ENCODE results near the gene RAB6A.
A peak's percentile ranks its signal among the peaks of the same experiment; 100 is the strongest.

RAB6A gene

DNA sequence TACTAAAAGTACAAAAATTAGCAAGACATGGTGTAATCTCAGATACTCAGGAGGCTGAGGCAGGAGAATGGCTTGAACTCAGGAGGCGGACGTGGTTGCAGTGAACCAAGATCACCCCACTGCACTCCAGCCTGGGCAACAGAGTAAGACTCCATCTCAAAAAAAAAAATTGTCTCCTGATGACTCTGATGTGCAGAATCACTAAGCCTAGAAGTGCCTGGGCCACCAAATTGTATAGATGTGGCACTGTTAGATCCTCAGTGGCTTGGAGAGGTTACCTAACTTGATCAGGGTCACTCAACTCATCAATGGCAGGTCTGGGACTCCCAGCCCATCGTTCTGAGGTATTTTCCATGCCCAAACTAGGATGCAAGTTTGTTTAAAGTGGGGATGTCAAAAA lies 103.9 kb downstream of the RAB6A start:
- DNase-seq (ENCODE audit: low read depth in 2 of 2, low spot score in 1 of 2), result no peak

DNA sequence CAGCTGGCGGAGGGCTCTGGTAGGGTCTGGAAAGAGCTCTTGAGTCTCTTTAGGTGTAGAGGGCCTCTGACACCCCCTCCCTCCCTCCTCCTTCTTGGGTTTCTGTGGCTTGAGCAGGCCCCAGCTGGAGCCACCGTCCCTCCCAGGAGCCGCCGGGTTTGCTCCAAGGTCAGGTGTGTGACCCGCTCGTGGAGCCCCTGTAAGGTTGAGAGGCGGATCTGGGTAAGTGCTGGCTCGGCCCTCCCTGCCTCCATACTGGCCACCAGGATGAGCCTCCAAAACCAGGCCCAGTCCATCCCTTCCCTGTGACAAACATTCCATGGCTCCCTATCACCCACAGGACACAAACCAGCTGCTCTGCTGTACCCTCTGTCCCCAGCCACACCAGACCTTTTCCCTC lies 105.2 kb downstream of the RAB6A start:
- no peak for DNase-seq (ENCODE audit: low read depth in 2 of 2, low spot score in 1 of 2)

DNA sequence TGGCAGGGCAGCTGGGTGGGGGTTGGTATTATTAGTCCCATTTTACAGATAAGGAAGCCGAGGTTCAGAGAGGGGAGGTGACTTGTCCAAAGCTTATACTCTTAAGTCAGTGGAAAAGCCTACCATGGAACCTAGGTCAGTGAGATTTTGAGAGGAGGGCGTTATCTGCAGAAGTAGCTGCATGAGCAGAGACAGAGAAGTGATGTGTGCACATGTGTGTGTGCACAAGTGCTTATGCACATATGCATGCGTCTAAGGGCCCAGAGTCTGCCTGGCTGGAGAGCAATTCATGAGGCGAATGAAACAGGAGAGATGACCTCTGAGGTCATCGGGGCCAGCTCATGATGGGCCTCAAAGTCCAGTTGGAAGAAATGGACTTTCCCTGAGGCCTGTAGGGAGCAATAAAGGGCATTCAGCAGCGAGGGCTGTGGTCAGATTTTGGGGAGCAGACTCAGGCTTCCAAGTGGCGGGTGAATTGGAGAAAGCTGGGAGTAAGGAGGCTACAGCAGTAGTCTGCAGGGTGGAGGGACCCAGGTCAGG lies 106.3 kb downstream of the RAB6A start:
- DNase-seq (ENCODE audit: low read depth in 2 of 2, low spot score in 1 of 2), result no peak

DNA sequence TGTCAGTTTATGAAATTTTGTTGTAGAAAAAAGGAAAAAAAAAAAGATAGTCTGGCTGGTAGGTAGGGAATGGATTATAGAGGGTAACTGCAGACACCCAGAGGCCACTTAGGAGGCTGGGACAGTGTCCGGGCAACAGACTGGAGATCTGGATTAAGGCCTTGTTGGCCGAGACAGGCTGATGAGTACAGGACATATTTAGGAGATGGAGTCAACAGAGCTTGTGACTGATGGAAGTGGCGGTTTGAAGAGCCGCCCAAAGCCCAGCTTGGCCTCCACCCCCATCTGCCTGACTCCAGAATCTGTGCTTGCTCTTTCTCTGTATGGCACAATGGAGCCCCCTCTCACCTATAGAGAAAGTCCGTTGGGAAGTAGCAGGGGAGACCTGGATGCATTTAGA lies 106.9 kb downstream of the RAB6A start:
- DNase-seq (ENCODE audit: low read depth in 2 of 2, low spot score in 1 of 2), result no peak

DNA sequence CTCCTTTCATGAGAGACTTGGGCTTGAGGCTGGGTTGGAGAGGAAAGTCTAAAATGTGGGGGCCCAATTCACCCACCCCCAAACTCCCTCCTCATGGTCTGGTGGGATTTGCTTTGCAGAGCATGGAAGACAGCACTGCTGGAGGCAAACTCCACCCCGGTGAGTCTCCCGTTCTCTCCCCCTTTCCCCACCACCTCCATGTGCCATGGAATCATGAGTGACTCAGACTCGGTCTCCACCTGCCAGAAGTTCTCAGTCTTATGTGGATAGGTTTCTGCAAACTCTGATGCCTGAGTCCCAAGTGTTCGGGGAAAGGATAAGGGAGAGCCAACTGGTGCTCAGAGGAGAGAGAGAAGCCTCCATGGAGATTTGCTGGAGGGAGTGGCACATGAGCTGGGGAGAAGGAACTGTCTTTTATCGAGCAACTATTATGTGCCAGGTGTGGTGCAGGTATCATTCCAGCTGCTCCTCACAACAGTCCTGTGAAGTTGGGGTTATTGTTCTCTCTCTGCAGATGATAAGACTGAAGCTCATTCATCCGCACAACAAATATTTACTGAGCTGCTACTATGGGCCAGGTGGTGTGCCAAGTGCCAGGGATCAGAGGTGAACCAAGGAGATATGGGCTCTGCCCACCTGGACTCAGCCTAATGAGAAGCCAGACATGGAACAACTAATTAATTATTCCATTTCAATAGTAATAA lies 107.9 kb downstream of the RAB6A start:
- DNase-seq (ENCODE audit: low read depth in 2 of 2, low spot score in 1 of 2), result no peak

DNA sequence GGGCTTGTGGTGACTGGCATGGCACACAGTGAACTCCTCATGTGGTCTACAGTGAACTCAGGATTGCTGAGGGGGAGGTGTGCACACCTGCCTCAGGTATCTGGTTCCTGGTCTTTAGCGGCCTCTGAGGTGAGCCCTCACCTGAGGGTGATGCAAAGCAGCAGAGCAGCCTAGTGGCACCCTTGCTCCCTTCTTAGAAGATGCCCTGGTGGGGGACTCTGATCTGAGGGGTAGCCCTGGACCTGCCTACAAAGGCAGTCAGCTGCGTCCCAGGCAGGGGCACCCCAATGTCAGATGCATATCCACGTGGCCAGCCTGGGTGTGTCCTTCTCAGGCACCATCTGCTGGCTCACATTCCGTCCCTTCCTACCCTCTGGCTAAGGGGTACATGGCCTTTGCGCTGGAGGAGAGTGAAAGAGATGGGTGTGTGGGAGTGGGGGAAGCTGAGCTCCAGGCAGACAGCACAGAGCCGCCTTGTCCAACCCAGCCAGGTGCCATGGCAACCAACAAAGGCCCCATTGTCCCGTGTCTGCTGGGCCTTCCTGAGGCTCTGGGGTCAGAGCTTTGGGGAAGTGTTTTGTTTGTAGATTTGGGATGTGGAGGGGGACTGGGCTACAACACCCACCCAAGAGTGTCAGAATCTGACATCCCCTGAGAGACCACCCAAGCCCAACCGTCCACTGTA lies 108.7 kb downstream of the RAB6A start:
- DNase-seq (ENCODE audit: low read depth in 2 of 2, low spot score in 1 of 2), result no peak

DNA sequence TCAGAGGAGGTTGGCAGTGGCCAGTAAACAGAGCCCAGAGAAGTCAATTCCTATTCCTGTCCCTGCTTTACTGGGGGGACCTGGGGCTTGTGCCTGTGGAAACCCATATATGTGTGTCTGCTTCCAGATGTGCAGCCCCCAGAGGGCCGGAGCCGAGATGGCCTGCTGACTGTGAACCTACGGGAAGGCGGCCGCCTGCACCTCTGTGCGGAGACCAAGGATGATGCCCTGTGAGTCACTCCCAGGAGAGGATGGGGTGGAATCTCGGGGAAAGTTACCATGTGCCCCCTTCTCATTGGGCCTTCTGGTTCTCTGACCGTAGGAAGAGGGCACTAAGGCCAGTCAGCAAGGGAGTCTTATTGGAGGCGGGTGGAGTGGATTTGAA lies 109.2 kb downstream of the RAB6A start:
- no peak for DNase-seq (ENCODE audit: low read depth in 2 of 2, low spot score in 1 of 2)

DNA sequence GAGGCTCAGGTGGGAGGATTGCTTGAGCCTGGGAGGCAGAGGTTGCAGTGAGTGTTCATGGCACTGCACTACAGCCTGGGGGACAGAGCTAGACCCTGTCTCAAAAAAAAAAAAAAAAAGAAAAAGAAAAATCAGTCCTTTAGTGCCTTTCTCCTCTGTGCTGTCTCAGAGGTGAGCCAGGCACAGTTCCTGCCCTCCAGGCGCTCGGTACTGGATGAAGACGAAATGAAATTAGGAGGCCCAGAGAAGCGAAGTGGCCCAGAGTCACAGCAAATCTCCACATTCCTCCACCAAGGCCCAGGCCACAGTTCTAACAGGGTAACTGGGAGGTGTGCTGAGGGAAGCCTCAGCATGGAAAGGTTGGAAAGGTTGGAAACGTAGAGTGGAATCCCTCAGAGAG lies 109.6 kb downstream of the RAB6A start:
- DNase-seq (ENCODE audit: low read depth in 2 of 2, low spot score in 1 of 2), result no peak

DNA sequence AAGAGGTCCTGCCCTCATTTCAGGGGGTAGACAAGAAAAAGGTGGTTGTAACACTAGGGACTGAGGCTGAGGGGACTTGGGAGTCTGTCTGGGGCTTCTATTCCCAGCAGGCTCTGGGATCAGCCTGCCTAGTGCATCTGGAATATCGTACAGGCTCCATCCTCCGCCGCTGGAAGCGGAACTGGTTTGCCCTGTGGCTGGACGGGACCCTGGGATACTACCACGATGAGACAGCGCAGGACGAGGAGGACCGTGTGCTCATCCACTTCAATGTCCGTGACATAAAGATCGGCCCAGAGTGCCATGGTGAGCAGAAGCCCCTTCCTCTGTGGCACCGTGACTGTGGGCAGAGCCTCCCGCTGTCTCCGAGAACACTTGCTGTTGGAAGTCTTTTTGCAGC lies 110.5 kb downstream of the RAB6A start:
- DNase-seq (ENCODE audit: low read depth in 2 of 2, low spot score in 1 of 2), result no peak

DNA sequence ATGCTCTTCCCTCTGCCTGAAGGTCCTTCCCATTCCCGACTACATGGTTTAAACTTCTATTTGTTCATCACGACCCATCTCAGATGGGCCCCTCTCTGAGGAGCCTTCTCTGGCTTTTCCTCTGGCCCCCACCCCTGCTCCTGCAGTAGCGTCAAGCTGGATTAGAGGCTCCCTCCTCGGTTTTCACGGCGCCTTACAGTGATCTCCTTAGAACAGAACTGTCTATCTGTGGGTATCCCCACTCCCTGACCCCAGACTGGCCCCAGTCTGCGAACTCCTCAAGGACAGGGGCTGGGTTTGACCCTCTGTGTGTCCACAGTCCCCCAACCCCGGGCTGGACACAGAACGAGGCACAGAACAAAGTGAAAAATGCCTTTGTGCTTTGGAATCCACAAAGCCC lies 111.7 kb downstream of the RAB6A start:
- no peak for DNase-seq (ENCODE audit: low read depth in 2 of 2, low spot score in 1 of 2)

DNA sequence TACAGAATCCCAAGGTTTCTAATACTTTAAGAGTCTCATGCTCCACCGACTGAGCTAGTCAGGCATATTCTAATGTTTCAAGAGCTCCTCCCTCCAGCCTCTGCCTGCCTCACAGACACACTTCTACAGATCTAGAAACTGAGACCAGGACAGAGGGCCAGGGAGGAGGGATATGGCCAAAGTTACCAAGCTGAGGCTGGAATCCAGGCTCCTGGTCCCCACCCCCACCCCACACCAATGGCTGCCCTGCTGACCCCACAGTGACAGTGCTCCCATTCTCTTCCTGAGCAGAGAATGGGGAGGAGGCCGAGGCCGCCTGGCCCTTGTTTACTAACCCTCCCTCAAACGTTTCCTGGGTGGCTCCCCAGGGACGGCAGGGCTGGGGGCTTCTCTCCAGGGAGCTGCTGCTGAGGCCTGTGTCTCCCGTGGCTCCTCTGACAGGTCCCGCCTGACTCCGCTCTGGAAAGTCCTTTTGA lies 112.3 kb downstream of the RAB6A start:
- DNase-seq (ENCODE audit: low read depth in 2 of 2, low spot score in 1 of 2), result no peak

DNA sequence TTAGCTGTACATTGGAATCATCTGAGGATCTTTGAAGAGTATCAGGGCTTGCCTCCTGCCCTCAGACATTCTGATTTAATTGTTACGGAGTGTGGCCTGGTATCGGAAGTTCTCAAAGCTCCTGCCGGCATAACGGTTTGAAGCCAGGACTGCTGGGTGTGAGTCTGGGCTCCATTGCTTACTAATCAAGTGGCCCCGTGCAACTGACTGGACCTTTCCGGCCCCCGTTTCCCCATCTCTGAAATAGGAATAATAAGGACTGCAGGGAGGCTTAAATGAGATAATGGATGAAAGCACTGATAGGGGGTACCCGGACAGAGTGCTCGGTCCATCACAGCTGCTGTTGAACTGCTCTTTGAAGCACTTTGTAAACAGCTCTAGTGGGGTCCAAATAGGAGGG lies 112.8 kb downstream of the RAB6A start:
- no peak for DNase-seq (ENCODE audit: low read depth in 2 of 2, low spot score in 1 of 2)

DNA sequence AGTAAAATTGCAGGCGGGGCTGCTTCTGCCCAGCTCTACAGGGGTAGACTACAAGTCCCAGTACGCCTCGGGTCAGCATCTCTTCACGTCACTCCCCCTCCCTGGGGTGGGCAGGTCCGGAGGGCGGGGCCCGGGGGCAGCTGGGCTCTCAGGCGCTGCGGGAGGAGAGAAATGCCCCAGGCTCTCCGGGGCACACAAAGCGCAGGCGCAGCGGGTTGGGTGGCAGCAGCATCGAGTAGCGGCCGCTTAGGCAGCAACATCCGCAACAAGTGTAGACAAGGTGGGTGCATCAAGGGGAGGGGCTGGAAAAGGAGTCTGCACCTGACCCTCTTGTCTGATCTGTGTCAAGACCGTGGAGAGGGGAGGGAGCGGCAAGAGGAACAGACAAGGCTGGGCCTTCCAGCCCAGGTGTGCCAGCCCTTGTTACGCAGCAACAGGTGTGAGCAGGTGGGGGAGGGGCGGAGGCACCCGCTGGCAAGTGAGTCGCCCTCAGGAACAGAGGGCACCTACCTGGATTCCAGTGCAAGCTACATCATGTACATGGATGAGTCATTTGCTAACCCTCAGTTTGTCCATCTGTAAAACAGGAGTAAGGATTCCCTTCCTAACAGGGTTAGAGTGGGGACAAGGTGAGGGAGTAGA lies 113.3 kb downstream of the RAB6A start:
- DNase-seq (ENCODE audit: low read depth in 2 of 2, low spot score in 1 of 2), result peak; percentile 80 to 88

DNA sequence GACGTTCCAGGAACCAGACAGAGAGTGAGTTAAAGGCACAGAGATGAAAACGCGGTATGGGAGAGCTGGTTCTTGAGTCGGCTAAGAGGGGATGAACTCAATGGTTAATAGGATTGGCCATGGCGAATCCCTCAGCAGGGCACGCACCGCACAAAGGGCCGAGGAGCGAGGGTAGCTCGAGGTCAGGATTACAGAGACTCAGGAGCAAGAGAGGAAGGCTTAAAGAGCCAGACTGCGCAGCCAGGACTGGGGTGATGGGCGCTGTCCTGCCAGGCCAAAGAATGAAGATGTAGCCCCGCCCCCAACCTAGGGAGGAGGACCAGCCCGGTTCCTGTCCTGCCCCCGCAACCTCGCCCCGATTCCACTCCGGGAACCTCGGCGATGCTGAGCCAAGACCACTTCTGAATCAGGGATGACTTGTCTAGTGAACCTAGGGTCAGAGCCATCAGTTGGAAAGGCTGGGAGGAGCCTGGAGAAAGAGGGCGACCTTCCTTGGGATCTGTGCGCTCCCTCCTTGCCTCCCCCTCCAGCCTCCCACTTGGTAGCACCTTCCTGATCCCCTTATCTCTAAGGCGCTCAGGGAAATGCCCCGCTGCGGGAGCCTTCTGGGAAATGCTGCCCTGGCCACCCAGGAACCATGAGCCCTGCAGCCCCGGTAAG lies 114.8 kb downstream of the RAB6A start, which contains the start of gene PLEKHB1:
TSS of gene PLEKHB1 (plus strand) at position 610 of the 660 bp plus-strand sequence. CDS start at position 638, 28 bp downstream.
- no peak for DNase-seq (ENCODE audit: low read depth in 2 of 2, low spot score in 1 of 2)

DNA sequence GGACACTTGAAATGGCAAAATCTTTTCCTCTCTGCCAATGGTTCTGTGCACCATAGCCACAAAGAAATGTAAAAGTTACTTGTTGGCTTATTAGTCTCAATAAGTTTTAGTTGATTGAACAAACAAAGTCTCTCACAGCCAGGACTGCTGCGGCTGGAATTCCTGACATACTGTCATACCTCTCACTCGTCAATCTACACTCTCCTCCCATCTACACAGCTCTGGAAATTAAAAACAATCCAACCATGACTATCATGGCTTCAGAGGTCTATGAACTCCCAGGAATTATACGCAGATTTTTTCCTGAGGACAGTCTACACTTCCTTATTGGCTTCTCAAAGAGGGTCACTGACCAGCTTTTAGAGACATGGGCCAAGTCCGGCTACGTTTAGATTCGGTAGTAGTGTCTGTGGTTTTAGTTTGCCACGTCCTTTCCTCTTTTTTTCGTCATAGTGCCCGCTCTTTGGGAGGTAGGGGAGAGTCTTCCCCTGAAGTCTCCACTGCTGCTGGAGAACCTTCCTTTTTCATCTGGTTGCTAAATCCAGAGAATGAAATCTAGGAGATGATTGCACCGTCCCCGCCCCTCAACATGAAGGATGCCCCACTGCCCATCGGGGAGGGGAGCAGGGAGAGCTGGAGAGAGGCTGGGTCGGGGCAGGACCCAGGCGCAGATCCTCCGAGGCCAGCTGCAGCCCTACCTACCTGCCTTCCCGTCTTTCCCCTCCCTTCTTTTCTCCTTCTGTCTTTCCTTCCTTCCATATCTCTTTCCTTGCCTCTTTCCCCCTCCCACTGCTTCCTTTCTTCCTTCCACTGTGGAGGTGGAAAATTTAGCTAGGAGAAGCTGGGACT lies 115.5 kb downstream of the RAB6A start:
- DNase-seq (ENCODE audit: low read depth in 2 of 2, low spot score in 1 of 2), result no peak

DNA sequence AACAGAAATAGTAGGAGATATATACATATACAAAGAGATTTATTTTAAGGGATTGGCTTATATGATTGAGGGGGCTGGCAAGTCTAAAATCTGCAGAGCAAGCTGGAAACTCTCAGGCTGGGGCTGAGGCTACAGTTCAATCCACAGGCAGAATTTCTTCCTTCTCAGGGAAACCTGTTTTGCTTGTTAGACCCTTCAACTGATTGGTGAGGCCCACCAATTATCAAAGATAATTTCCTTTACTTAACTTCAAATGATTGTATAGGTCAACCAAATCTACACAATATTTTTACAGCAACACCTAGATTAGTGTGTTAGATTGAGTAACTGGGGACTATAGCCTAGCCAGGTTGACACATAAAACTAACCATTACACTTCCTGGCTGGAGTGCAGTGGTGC lies 119.2 kb downstream of the RAB6A start:
- no peak for DNase-seq (ENCODE audit: low read depth in 2 of 2, low spot score in 1 of 2)

DNA sequence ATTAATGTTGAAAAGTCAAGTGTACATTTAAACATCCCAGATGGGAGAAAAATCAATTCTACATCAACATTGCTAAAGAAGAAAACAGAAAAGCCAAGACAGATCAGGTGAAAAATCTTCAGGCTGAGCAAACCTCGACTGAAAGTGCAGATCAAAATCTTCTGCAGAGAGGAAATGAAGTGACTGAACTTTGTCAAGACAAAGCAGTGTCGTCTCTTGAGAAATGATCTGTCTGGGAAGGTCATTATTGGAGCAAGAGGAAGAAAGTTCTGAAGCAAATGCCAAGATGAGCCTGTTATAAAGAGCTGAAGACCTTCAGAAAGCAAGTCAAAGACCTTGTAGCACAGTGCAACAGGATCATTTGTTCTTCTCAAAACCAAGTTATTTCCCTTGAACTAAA lies 120.3 kb downstream of the RAB6A start:
- DNase-seq (ENCODE audit: low read depth in 2 of 2, low spot score in 1 of 2), result no peak

DNA sequence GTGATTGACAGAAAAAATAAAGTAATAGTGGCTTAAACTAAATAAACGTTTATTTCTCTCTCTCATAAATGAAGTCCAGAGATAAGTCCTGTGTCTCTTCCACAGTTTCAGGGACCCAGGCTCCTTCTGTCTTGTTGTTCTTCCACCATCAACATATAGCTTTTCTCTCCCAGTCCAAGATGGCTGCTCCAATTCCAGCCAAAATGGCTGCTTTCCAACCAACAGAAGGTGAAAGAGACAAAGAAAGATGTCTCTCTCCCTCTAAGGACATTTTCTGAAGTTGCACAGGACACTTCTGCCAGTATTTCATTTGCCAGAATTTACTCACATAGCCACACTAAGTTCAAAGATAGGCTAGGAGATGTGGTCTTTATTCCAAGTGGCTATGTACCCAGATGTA lies 123.9 kb downstream of the RAB6A start:
- no peak for DNase-seq (ENCODE audit: low read depth in 2 of 2, low spot score in 1 of 2)

DNA sequence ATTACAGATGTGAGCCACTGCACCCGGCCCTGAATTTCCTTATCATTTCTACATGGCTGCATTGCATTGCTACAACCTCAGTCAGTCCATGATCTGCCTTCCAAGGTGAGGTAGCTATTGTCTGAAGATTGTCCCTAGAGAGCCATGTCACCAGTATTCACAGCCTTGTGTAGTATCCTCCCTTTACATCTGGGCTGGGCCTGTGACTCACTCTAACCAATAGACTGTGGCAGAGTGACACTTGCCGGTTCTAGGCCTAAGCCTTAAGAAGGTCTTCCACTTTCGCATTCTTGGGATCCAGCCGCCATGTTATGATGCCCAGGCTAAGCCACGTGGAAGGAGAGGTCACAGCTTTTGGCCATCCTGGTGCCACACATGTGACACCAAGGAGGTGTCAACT lies 124.6 kb downstream of the RAB6A start:
- DNase-seq (ENCODE audit: low read depth in 2 of 2, low spot score in 1 of 2), result no peak

DNA sequence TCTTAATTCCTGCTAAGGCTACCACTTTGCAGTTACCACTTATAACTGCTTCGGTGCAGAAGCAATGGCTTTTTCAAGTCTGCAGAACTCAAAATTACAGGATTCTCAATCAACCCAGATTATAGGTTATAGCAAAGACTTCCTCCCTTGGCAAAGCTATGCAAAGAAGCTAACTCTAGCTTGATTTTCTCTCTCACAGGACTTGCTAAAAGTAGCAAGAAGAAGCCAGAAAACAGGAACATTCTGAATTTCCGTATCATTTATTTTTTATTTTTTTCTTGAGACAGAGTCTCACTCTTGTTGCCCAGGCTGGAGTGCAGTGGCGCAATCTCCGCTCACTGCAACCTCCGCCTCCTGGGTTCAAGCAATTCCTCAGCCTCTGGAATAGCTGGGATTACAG lies 125.2 kb downstream of the RAB6A start:
- DNase-seq (ENCODE audit: low read depth in 2 of 2, low spot score in 1 of 2), result no peak

DNA sequence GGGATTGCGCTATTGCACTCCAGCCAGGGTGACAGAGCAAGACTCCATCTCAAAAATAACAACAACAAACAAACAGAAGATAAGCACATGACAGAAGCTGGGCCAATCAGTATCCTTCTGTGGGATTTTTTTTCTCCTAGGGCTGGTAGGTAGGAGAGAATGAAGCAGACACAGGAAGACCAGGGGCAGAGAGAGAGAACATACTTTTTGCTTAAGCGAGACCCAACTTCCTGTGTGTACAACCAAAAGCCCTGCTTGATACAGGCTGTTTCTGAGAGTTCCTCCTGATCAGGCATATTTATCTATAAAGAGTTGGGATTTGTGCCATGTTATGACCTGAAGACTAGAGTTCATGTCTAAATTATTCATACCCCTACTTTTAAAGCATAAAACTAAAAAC lies 126.9 kb downstream of the RAB6A start:
- DNase-seq (ENCODE audit: low read depth in 2 of 2, low spot score in 1 of 2), result no peak
